Breast epithelium (tissue), 3 donors: Measurements from ENCODE around the gene MROH2A.

Experiments
- POLR2A ChIP-seq: fragments of 450-650 bp; IDR thresholded peaks from one replicate; pipeline ENCODE4 v1.6.1; 2016; ENCODE audit warnings: antibody characterized with exemption, mild to moderate bottlenecking, moderate library complexity
- POLR2AphosphoS5 ChIP-seq, 3 donors: sonication (generic); formaldehyde crosslinking; IDR thresholded peaks; one replicate each; pipeline ENCODE4 v1.6.1; 2017; ENCODE audit warnings: antibody characterized with exemption in 3 of 3
- TF ChIP-seq, protein P1 (sequence below), 3 donors: fragments of 450-650 bp; IDR thresholded peaks; one replicate each; pipeline ENCODE4 v1.5.1; 2016 to 2017; ENCODE audit warnings: antibody characterized with exemption in 3 of 3, mild to moderate bottlenecking in 3 of 3, moderate library complexity in 3 of 3

DNA sequence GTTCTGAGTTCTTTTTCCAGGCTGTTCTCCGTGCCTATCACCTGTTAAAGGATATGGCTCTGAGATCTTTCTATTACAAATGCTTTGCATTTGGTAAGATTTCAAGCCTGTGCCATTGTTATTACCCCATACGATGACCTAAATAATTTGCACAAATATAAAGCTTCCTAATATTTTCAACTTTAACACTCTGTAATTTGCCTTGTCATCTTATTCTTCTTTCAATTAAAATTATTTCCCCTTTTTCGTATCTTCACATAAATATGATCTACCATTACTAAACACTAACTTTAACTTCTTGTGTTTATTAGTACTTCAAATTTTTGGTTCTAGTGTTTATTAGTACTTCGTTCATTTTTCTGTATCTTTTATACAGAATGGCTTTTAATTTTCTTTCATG is 93.3 kb downstream of the MROH2A start:
- TF ChIP-seq POLR2AphosphoS5 (IDR thresholded peaks at IDR 0.05) (no peak), POLR2A (no peak)
- TF ChIP-seq, protein P1, sequence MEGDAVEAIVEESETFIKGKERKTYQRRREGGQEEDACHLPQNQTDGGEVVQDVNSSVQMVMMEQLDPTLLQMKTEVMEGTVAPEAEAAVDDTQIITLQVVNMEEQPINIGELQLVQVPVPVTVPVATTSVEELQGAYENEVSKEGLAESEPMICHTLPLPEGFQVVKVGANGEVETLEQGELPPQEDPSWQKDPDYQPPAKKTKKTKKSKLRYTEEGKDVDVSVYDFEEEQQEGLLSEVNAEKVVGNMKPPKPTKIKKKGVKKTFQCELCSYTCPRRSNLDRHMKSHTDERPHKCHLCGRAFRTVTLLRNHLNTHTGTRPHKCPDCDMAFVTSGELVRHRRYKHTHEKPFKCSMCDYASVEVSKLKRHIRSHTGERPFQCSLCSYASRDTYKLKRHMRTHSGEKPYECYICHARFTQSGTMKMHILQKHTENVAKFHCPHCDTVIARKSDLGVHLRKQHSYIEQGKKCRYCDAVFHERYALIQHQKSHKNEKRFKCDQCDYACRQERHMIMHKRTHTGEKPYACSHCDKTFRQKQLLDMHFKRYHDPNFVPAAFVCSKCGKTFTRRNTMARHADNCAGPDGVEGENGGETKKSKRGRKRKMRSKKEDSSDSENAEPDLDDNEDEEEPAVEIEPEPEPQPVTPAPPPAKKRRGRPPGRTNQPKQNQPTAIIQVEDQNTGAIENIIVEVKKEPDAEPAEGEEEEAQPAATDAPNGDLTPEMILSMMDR (IDR thresholded peaks at IDR 0.05): no peak
